Mucosa of descending colon (tissue), 3 donors: ENCODE data around the gene COL28A1. TPM values are rescaled to one million over a fixed set of nuclear protein-coding genes. Genes with fewer than 3 reads are reported as not detected.
A peak's percentile ranks its signal among the peaks of the same experiment; 100 is the strongest.

Experiments used
- ATAC-seq: fragments of 200-7000 bp; cut with Tn5 transposase; one replicate; pipeline ENCODE4 v1.9.1; 2020; ENCODE audit warnings: mild to moderate bottlenecking, moderate library complexity
- DNase-seq, 3 donors: peaks; one replicate each; pipeline ENCODE4 v3.0.0-alpha.2; 2020
- H3K36me3 ChIP-seq: fragments of 200-600 bp; one replicate; pipeline ENCODE4 v1.8.0; 2021; ENCODE audit warnings: low read depth, mild to moderate bottlenecking
- H3K4me1 ChIP-seq: fragments of 200-600 bp; one replicate; pipeline ENCODE4 v1.8.0; 2021; ENCODE audit warnings: low read depth, mild to moderate bottlenecking
- H3K4me3 ChIP-seq: fragments of 200-600 bp; one replicate; pipeline ENCODE4 v1.8.0; 2021; ENCODE audit warnings: mild to moderate bottlenecking
- H3K9me3 ChIP-seq: fragments of 200-600 bp; one replicate; pipeline ENCODE4 v1.8.0; 2021; ENCODE audit warnings: mild to moderate bottlenecking
- CTCF ChIP-seq: fragments of 200-600 bp; IDR thresholded peaks from one replicate; pipeline ENCODE4 v1.8.0; 2022; ENCODE audit warnings: antibody characterized with exemption, mild to moderate bottlenecking
- intact Hi-C, 2 donors: fragments of 100-400 bp; cut with DNase I in 1 of 2; cut with micrococcal nuclease in 1 of 2; formaldehyde crosslinking; loops; one replicate each; pipeline versions ENCODE4 v1.11.0 to v1.11.1; 2022; cut with DNase I, micrococcal nuclease
- total RNA-seq, 3 donors: library from RNA; stranded (reverse); fragmentation: NEBNext Ultra II Directional in 2 of 3; extraction: Animal tissue kit (Norgen Biotek cat#: 25700) in 2 of 3; gene quantifications; one replicate each; pipeline versions ENCODE4 v1.2.1 to v1.2.4, GENCODE V29; 2021 to 2023
- donor health status: DM: no; HTN: no; CAD: no; lungs with moderate emphysema.
- donor health status: DM: no; HTN: no; CAD: no.
- donor health status: DM: no; HTN: yes; CAD: no.

Gene COL28A1
- total RNA-seq, 3 donors from 2014 or later, result 2.9 to 19.0 (median 4.1) TPM

- H3K36me3 ChIP-seq, result no peaks in the 10 kb centered on the region
- DNase-seq (no peak), ATAC-seq (no peak)
- peaks cover 25% of the 10 kb centered on the region for H3K4me1 ChIP-seq
- H3K4me3 ChIP-seq, result no peak overlapping the region
- TF ChIP-seq CTCF, result no peak
- intact Hi-C loops, result loop anchor here in 1 of 2 donors (5.0 kb wide), 1 partner anchor 317 kb away; no protein-coding TSS in a partner anchor
- H3K9me3 ChIP-seq, result no peaks in the 10 kb centered on the region
These were observed 116.7 kb downstream of the COL28A1 start for GRCh38 chr7:7418997-7419396.

- Histone ChIP-seq H3K4me3 (no peak overlapping the region), H3K4me1 (peaks cover 25% of the 10 kb centered on the region), H3K9me3 (no peaks in the 10 kb centered on the region), H3K36me3 (no peaks in the 10 kb centered on the region)
- ATAC-seq (no peak), DNase-seq (no peak)
- intact Hi-C loops, result loop anchor here in 1 of 2 donors (5.0 kb wide), 1 partner anchor 316 kb away; no protein-coding TSS in a partner anchor
- TF ChIP-seq CTCF, result no peak
These were observed 117.8 kb downstream of the COL28A1 start for GRCh38 chr7:7417851-7418250.

- no peak overlapping the region for H3K4me3 ChIP-seq
- peaks cover 25% of the 10 kb centered on the region for H3K4me1 ChIP-seq
- intact Hi-C loops, result loop anchor here in 1 of 2 donors (5.0 kb wide), 1 partner anchor 315 kb away; no protein-coding TSS in a partner anchor
- no peaks in the 10 kb centered on the region for H3K36me3 ChIP-seq
- DNase-seq (no peak), ATAC-seq (no peak)
- H3K9me3 ChIP-seq, result no peaks in the 10 kb centered on the region
- no peak for TF ChIP-seq CTCF
These were observed 118.3 kb downstream of the COL28A1 start for GRCh38 chr7:7417414-7417813.

DNA sequence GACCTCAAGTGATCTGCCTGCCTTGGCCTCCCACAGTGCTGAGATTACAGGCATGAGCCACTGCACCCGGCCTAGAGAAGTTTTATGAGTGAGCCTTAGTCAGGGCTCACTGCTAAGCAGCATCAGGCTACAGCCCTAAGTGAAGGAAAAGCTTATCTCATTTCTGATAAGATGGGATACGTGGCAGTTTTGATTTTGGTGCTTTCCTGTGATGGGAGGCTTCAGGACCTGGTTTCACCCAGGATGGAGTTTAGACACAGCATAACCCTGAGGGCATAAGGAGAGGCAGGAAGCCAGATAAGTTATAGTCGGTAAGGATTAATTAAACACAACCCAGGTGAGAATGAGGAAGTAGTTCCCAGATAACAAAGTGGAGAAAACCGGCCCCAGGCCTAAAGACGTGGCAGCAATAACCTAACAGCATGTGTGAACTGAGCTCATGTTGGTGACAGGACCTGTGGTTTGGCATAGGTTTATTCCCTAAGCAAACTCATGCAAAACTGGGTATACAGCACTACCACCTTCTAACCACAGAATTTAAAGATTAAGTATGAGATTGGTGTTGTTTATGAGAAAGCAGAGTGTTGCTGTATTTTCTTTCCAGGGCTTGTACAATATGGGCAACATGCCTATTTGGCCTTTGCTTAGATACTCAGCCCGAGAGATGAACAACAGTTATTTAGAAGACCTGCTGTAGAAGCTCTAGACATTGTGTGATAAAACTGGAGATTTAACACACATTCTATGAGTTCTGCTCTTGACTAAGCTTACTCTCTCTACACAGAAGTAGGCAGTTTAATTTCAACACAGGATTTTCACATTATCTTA is 119.4 kb downstream of the COL28A1 start:
- no peaks in the 10 kb centered on the region for H3K36me3 ChIP-seq
- no peaks in the 10 kb centered on the region for H3K9me3 ChIP-seq
- intact Hi-C loops, result loop anchor here in 1 of 2 donors (5.0 kb wide), 1 partner anchor 314 kb away; no protein-coding TSS in a partner anchor
- no peak overlapping the region for H3K4me3 ChIP-seq
- TF ChIP-seq CTCF, result no peak
- peaks cover 27% of the 10 kb centered on the region for H3K4me1 ChIP-seq
- DNase-seq, result peak; percentile 56 to 71 (median 60)
- peak; percentile 86 for ATAC-seq

- ATAC-seq, result peak; percentile 75
- Histone ChIP-seq H3K9me3 (no peaks in the 10 kb centered on the region), H3K36me3 (no peaks in the 10 kb centered on the region), H3K4me3 (no peak overlapping the region), H3K4me1 (peaks cover 33% of the 10 kb centered on the region)
- DNase-seq, result peak in 1 of 3 donors; percentile 30
- TF ChIP-seq CTCF, result no peak
- intact Hi-C loops, result loop anchor here in 1 of 2 donors (5.0 kb wide), 1 partner anchor 313 kb away; no protein-coding TSS in a partner anchor
These were observed 120.7 kb downstream of the COL28A1 start for GRCh38 chr7:7414791-7415603.
